HG03520 (cell line): ENCODE measurements around the gene GLRA1.
"Not testable (repeated sequence)": the region's sequence is repeated elsewhere in the genome, so short reads cannot be mapped to it uniquely, and the experiment has no call there.

Experiments
- ATAC-seq: cut with Tn5 transposase; IDR thresholded peaks from one replicate; pipeline ENCODE4 v1.9.1; 2021; ENCODE audit warnings: mild to moderate bottlenecking, moderate library complexity; ENCODE audit not compliant: unreplicated experiment

Gene GLRA1

GRCh38 chr5:151917904-151918303, 6.7 kb downstream of the GLRA1 start:
- ATAC-seq: no peak

- no peak for ATAC-seq
Observed at GRCh38 chr5:151913425-151913824, 11.2 kb downstream of the GLRA1 start.

GRCh38 chr5:151912360-151912759, 12.3 kb downstream of the GLRA1 start:
- no peak for ATAC-seq

GRCh38 chr5:151911011-151911410, 13.6 kb downstream of the GLRA1 start:
- ATAC-seq: no peak

- no peak for ATAC-seq
Observed at GRCh38 chr5:151909628-151910027, 15.0 kb downstream of the GLRA1 start.

GRCh38 chr5:151906246-151906645, 18.4 kb downstream of the GLRA1 start:
- ATAC-seq: no peak

- no peak for ATAC-seq
Observed at GRCh38 chr5:151905557-151905961, 19.1 kb downstream of the GLRA1 start.

- no peak for ATAC-seq
Observed at GRCh38 chr5:151904909-151905308, 19.7 kb downstream of the GLRA1 start.

- no peak for ATAC-seq
Observed at GRCh38 chr5:151904127-151904526, 20.5 kb downstream of the GLRA1 start.

GRCh38 chr5:151903243-151903653, 21.4 kb downstream of the GLRA1 start:
- ATAC-seq: peak; percentile 93

- ATAC-seq: no peak
Observed at GRCh38 chr5:151902215-151902614, 22.4 kb downstream of the GLRA1 start.

- no peak for ATAC-seq
Observed at GRCh38 chr5:151901611-151902010, 23.0 kb downstream of the GLRA1 start.

GRCh38 chr5:151900891-151901290, 23.8 kb downstream of the GLRA1 start:
- ATAC-seq: no peak

GRCh38 chr5:151899399-151899798, 25.3 kb downstream of the GLRA1 start:
- ATAC-seq: no peak

GRCh38 chr5:151897896-151898295, 26.8 kb downstream of the GLRA1 start:
- no peak for ATAC-seq

GRCh38 chr5:151897020-151897552, 27.6 kb downstream of the GLRA1 start:
- ATAC-seq: no peak

- no peak for ATAC-seq
Observed at GRCh38 chr5:151896031-151896691, 28.5 kb downstream of the GLRA1 start.

GRCh38 chr5:151895660-151896030, 29.0 kb downstream of the GLRA1 start:
- ATAC-seq: no peak

GRCh38 chr5:151893485-151893884, 31.2 kb downstream of the GLRA1 start:
- ATAC-seq: not testable (repeated sequence)

- ATAC-seq: no peak
Observed at GRCh38 chr5:151892393-151892792, 32.3 kb downstream of the GLRA1 start.

- ATAC-seq: no peak
Observed at GRCh38 chr5:151890299-151890698, 34.4 kb downstream of the GLRA1 start.

GRCh38 chr5:151889614-151890013, 35.0 kb downstream of the GLRA1 start:
- ATAC-seq: no peak
